Measurements from ENCODE around the gene LCMT2. TPM values are rescaled to one million over a fixed set of nuclear protein-coding genes. Genes with fewer than 3 reads are reported as not detected.

Gene LCMT2
- total RNA-seq, 1 experiment from 2014 or later, result 12.1 TPM

DNA sequence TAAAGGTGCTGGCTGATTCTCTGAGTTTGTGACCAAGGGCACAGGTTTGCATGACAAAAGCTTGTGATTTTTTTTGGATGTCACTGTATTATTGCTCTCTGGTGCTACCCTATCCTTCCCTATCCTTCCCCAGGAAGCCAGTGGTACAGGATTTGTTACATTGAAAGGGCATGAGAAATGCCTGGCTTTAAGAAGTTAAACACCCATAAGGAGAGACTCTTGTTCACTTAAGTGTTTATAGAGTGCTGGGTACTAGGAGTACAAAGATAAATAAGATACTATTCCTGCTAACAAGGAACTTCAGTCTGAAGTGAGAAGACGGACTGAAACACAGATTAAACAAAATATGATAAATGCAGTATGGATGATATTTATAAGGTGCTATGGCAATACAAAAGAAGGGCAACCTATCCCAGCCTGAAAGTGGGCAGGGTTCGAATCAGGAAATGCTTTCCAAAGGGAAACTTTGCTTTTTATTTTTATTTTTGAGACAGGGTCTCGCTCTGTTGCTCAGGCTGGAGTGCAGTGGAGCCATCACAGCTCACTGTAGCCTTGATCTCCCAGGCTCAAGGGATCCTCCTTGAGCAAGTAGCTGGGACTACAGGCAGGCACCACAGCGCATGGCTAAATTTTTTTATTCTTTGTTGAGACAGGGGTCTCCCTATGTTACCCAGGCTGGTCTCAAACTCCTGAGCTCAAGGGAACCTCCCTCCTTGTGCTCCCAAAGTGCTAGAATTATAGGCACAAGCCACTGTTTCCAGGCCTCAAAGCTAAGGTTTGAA is 11.2 kb downstream of the LCMT2 start:
- Histone ChIP-seq H3K4me1 (ENCODE audit: control insufficient read depth, insufficient read depth, low read length) (no peaks in the 10 kb centered on the region), H3K27me3 (ENCODE audit: control insufficient read depth, insufficient read depth, low read length) (no peaks in the 10 kb centered on the region; the same call in 1 of the 2 replicates), H3K36me3 (ENCODE audit: control insufficient read depth, insufficient read depth, low read length) (no peaks in the 10 kb centered on the region), H3K27ac (ENCODE audit: low read length) (no peak overlapping the region), H3K4me3 (ENCODE audit: low read depth in 2 of 2, low read length in 2 of 2) (no peak overlapping the region), H3K9me3 (ENCODE audit: control insufficient read depth, insufficient read depth, low read depth, low read length) (no peaks in the 10 kb centered on the region)
- ATAC-seq, result no peak
- CTCF ChIA-PET, result no interaction called here
- POLR2A ChIA-PET, result no interaction called here
- BruUV-seq (replicated peaks), result no TSS peak
- TF ChIP-seq, protein P1, sequence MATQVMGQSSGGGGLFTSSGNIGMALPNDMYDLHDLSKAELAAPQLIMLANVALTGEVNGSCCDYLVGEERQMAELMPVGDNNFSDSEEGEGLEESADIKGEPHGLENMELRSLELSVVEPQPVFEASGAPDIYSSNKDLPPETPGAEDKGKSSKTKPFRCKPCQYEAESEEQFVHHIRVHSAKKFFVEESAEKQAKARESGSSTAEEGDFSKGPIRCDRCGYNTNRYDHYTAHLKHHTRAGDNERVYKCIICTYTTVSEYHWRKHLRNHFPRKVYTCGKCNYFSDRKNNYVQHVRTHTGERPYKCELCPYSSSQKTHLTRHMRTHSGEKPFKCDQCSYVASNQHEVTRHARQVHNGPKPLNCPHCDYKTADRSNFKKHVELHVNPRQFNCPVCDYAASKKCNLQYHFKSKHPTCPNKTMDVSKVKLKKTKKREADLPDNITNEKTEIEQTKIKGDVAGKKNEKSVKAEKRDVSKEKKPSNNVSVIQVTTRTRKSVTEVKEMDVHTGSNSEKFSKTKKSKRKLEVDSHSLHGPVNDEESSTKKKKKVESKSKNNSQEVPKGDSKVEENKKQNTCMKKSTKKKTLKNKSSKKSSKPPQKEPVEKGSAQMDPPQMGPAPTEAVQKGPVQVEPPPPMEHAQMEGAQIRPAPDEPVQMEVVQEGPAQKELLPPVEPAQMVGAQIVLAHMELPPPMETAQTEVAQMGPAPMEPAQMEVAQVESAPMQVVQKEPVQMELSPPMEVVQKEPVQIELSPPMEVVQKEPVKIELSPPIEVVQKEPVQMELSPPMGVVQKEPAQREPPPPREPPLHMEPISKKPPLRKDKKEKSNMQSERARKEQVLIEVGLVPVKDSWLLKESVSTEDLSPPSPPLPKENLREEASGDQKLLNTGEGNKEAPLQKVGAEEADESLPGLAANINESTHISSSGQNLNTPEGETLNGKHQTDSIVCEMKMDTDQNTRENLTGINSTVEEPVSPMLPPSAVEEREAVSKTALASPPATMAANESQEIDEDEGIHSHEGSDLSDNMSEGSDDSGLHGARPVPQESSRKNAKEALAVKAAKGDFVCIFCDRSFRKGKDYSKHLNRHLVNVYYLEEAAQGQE (IDR thresholded peaks at IDR 0.05; ENCODE audit: insufficient read depth in 1 of 2, low read depth in 2 of 2, low read length in 1 of 2), result no peak
- no peak for TF ChIP-seq POLR2AphosphoS5 (IDR thresholded peaks at IDR 0.05; ENCODE audit: low read depth, low read length)
- TF ChIP-seq, protein P2, sequence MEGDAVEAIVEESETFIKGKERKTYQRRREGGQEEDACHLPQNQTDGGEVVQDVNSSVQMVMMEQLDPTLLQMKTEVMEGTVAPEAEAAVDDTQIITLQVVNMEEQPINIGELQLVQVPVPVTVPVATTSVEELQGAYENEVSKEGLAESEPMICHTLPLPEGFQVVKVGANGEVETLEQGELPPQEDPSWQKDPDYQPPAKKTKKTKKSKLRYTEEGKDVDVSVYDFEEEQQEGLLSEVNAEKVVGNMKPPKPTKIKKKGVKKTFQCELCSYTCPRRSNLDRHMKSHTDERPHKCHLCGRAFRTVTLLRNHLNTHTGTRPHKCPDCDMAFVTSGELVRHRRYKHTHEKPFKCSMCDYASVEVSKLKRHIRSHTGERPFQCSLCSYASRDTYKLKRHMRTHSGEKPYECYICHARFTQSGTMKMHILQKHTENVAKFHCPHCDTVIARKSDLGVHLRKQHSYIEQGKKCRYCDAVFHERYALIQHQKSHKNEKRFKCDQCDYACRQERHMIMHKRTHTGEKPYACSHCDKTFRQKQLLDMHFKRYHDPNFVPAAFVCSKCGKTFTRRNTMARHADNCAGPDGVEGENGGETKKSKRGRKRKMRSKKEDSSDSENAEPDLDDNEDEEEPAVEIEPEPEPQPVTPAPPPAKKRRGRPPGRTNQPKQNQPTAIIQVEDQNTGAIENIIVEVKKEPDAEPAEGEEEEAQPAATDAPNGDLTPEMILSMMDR (IDR thresholded peaks at IDR 0.05), result no peak
- TF ChIP-seq SIN3A (IDR thresholded peaks at IDR 0.05; ENCODE audit: borderline replicate concordance, insufficient read depth, low read depth, low read length), result no peak
- TF ChIP-seq TCF7L2 (IDR thresholded peaks at IDR 0.05; ENCODE audit: low read depth, low read length), result no peak
- in situ Hi-C loops (cut with HindIII; ENCODE audit: low pct_unique_long_range_greater_than_20kb, low sequenced_read_pairs), result no loop called here
- intact Hi-C loops (cut with micrococcal nuclease; ENCODE audit: unreplicated experiment), result no loop called here
- no peak for DNase-seq (ENCODE audit: low read depth, low spot score)

DNA sequence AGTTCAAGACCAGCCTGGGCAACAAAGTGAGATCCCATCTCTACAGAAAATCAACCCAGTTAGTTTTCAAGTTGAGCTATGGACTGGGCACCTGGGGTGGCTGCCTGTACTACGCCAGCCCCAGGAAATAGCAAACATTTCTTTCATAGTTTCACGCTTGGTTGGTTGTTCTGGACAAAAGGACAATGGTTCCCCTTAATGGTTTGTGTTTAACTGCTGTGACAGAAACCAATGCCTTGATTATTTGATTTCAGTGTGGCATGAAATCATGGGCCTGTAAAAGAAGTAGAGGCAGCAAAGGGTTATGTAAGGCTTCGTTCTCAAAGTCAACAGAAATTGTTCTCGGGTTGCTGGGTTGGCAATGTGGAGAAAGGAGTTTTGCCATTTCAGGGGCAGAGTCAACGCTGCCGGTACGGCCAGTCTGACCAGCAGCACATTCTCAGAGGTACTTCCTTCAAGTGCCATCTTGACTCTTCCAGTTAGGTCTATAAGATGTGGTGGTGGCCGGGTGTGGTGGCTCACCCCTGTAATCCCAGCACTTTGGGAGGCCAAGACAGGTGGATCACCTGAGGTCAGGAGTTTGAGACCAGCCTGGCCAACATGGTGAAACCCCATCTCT is 12.7 kb downstream of the LCMT2 start:
- BruUV-seq (replicated peaks), result no TSS peak
- Histone ChIP-seq H3K9me3 (ENCODE audit: control insufficient read depth, insufficient read depth, low read depth, low read length) (no peaks in the 10 kb centered on the region), H3K4me3 (ENCODE audit: low read depth in 2 of 2, low read length in 2 of 2) (no peak overlapping the region), H3K27ac (ENCODE audit: low read length) (no peak overlapping the region), H3K36me3 (ENCODE audit: control insufficient read depth, insufficient read depth, low read length) (no peaks in the 10 kb centered on the region), H3K27me3 (ENCODE audit: control insufficient read depth, insufficient read depth, low read length) (peaks cover under 1% of the 10 kb centered on the region; the same call in 1 of the 2 replicates), H3K4me1 (ENCODE audit: control insufficient read depth, insufficient read depth, low read length) (no peaks in the 10 kb centered on the region)
- no peak for DNase-seq (ENCODE audit: low read depth, low spot score)
- TF ChIP-seq, protein P1 (IDR thresholded peaks at IDR 0.05; ENCODE audit: insufficient read depth in 1 of 2, low read depth in 2 of 2, low read length in 1 of 2), result no peak
- no peak for TF ChIP-seq TCF7L2 (IDR thresholded peaks at IDR 0.05; ENCODE audit: low read depth, low read length)
- no peak for TF ChIP-seq POLR2AphosphoS5 (IDR thresholded peaks at IDR 0.05; ENCODE audit: low read depth, low read length)
- TF ChIP-seq, protein P2 (IDR thresholded peaks at IDR 0.05), result no peak
- TF ChIP-seq SIN3A (IDR thresholded peaks at IDR 0.05; ENCODE audit: borderline replicate concordance, insufficient read depth, low read depth, low read length), result no peak
- POLR2A ChIA-PET, result no interaction called here
- intact Hi-C loops (cut with micrococcal nuclease; ENCODE audit: unreplicated experiment) (no loop called here), in situ Hi-C loops (cut with HindIII; ENCODE audit: low pct_unique_long_range_greater_than_20kb, low sequenced_read_pairs) (no loop called here)
- CTCF ChIA-PET, result interaction anchor here (0.6 kb wide), 1 partner anchor 51 kb away, joined by 3 read pairs; no protein-coding TSS in a partner anchor
- ATAC-seq, result no peak

All from Panc1 (cell line).